BE2C (cell line): ENCODE measurements around the gene CCDC102B.

Source experiments
- DNase-seq: peaks from one replicate; pipeline ENCODE4 v3.0.0-alpha.2; 2020
- H3K27me3 ChIP-seq: fragments of 250-450 bp; sonication (Bioruptor Pico); 2 replicates; pipeline ENCODE4 v1.5.1; 2020; ENCODE audit warnings: mild to moderate bottlenecking
- H3K36me3 ChIP-seq: fragments of 250-450 bp; sonication (Bioruptor Pico); 2 replicates; pipeline ENCODE4 v1.5.1; 2020; ENCODE audit warnings: mild to moderate bottlenecking
- H3K4me1 ChIP-seq: fragments of 250-450 bp; sonication (Bioruptor Pico); 2 replicates; pipeline ENCODE4 v1.5.1; 2020
- H3K4me3 ChIP-seq: 2 replicates; pipeline ENCODE4 v1.5.1; 2011; ENCODE audit warnings: low read depth, low read length
- H3K9me3 ChIP-seq: fragments of 250-450 bp; sonication (Bioruptor Pico); 2 replicates; pipeline ENCODE4 v1.5.1; 2020
- CTCF ChIP-seq: IDR thresholded peaks from 2 replicates; pipeline ENCODE4 v1.5.1; 2012; ENCODE audit warnings: mild to moderate bottlenecking, low read depth, low read length

CCDC102B gene

GRCh38 chr18:68919900-68920299, 122.0 kb downstream of the CCDC102B start:
- DNase-seq: no peak
- no peaks in the 10 kb centered on the region for H3K36me3 ChIP-seq
- no peak for TF ChIP-seq CTCF
- no peak overlapping the region for H3K4me3 ChIP-seq
- no peaks in the 10 kb centered on the region for H3K9me3 ChIP-seq
- H3K4me1 ChIP-seq: no peaks in the 10 kb centered on the region
- H3K27me3 ChIP-seq: no peaks in the 10 kb centered on the region

- Histone ChIP-seq H3K36me3 (no peaks in the 10 kb centered on the region), H3K9me3 (no peaks in the 10 kb centered on the region), H3K27me3 (no peaks in the 10 kb centered on the region), H3K4me1 (no peaks in the 10 kb centered on the region), H3K4me3 (no peak overlapping the region)
- no peak for DNase-seq
- no peak for TF ChIP-seq CTCF
These were observed 124.5 kb downstream of the CCDC102B start for GRCh38 chr18:68922392-68922791.

DNA sequence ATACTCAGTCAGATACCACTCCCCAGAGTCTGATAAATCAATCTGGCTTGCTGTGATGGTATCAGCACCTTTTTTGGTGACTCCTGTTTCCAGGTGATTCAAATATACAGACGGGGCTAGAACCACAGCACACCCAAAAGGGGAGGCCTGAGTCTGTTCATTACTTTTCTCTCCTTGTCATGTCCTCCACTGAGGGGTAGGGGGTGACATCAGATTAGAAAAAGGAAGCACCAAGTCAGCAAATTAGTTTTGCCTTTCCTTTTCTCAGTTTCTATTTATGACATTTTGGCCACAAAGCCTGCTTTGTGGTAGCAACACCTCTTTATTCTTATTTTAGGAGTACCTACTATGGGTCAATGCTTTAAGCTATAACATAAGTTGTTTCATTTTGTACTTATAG, 127.4 kb downstream of the CCDC102B start:
- DNase-seq: no peak
- Histone ChIP-seq H3K4me3 (no peak overlapping the region), H3K4me1 (no peaks in the 10 kb centered on the region), H3K9me3 (no peaks in the 10 kb centered on the region), H3K36me3 (no peaks in the 10 kb centered on the region), H3K27me3 (no peaks in the 10 kb centered on the region)
- TF ChIP-seq CTCF: peak; percentile 66

GRCh38 chr18:68928762-68929675, 131.1 kb downstream of the CCDC102B start:
- no peak for DNase-seq
- Histone ChIP-seq H3K27me3 (no peaks in the 10 kb centered on the region), H3K4me3 (no peak overlapping the region), H3K9me3 (no peaks in the 10 kb centered on the region), H3K4me1 (no peaks in the 10 kb centered on the region), H3K36me3 (no peaks in the 10 kb centered on the region)
- no peak for TF ChIP-seq CTCF

DNA sequence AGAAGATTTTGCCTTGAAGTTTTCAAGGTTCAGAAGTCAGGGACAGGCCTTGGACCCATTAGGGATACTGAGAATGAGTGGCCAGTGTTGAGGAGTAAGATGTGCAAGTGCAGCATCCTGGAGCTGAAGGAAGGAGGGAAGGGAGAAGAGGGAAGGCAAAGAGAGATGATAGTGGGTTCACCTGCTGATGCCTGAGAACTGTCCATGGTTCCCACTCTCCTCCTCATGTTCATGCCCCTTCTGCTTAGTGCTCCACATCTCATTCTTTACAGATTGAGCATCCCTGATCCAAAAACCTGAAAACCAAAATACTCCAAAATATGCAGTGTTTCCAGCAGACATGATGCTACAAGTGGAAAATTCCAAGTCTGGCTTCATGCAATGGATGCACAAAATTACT, 137.8 kb downstream of the CCDC102B start:
- Histone ChIP-seq H3K36me3 (no peaks in the 10 kb centered on the region), H3K27me3 (no peaks in the 10 kb centered on the region), H3K4me3 (no peak overlapping the region), H3K9me3 (no peaks in the 10 kb centered on the region), H3K4me1 (no peaks in the 10 kb centered on the region)
- no peak for DNase-seq
- TF ChIP-seq CTCF: no peak

DNA sequence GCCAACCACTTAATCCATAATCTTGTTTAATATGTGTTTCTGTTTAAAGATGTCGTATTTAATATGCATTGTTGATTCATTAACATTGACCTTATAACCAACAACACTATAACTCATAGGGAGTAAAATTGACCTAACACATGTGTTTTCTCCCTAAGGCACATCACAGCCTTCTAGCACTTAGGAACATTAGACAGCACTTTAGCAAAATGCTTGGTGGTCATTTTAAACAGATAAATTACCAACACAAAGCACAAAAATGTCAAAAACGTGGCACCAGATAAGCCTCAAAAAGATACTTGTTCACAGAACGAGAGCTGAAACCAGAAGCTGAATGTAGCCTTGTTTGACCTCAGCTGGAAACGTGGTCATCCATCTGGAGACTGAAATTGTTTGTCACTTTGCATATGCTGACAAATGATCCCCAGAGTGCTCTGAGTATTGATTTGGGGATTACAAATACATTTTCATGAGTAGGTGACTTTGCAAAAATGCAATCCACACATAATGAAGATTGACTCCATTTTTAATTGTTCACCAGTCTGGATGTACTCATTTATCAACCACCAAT, 139.2 kb downstream of the CCDC102B start:
- no peaks in the 10 kb centered on the region for H3K9me3 ChIP-seq
- no peaks in the 10 kb centered on the region for H3K27me3 ChIP-seq
- no peaks in the 10 kb centered on the region for H3K4me1 ChIP-seq
- no peak overlapping the region for H3K4me3 ChIP-seq
- DNase-seq: no peak
- TF ChIP-seq CTCF: no peak
- no peaks in the 10 kb centered on the region for H3K36me3 ChIP-seq
